Tibial nerve (tissue), 4 donors: ENCODE results near the gene RBMS3. TPM values are rescaled to one million over a fixed set of nuclear protein-coding genes. Genes with fewer than 3 reads are reported as not detected.

Experiments used
- DNase-seq, 2 donors: peaks; one replicate each; pipeline ENCODE4 v3.0.0-alpha.2; 2019; ENCODE audit warnings: low spot score in 2 of 2
- H3K27ac ChIP-seq, 4 donors: fragments of 200-600 bp; sonication (generic) in 3 of 4; one replicate each; pipeline ENCODE4 v1.5.1; 2017 to 2019; ENCODE audit warnings: mild to moderate bottlenecking in 1 of 4
- H3K27me3 ChIP-seq, 2 donors: fragments of 200-600 bp; sonication (generic) in 1 of 2; one replicate each; pipeline versions ENCODE4 v1.5.1 to v1.6.0; 2017 to 2019
- H3K36me3 ChIP-seq, 3 donors: fragments of 200-600 bp; sonication (generic); one replicate each; pipeline ENCODE4 v1.5.1; 2018 to 2019
- H3K4me1 ChIP-seq, 4 donors: fragments of 200-600 bp; sonication (generic) in 3 of 4; one replicate each; pipeline ENCODE4 v1.5.1; 2017 to 2019
- H3K4me3 ChIP-seq, 4 donors: fragments of 200-600 bp; sonication (generic) in 3 of 4; one replicate each; pipeline ENCODE4 v1.5.1; 2017 to 2019; ENCODE audit warnings: mild to moderate bottlenecking in 1 of 4, moderate library complexity in 1 of 4
- H3K9me3 ChIP-seq, 4 donors: fragments of 200-600 bp; sonication (generic) in 3 of 4; one replicate each; pipeline ENCODE4 v1.5.1; 2017 to 2019
- EP300 ChIP-seq, 2 donors: sonication (generic); formaldehyde crosslinking; IDR thresholded peaks; one replicate each; pipeline ENCODE4 v1.6.1; 2017; ENCODE audit warnings: antibody characterized with exemption in 2 of 2, mild to moderate bottlenecking in 1 of 2
- POLR2A ChIP-seq, 2 donors: fragments of 450-650 bp; IDR thresholded peaks; one replicate each; pipeline ENCODE4 v1.6.1; 2017; ENCODE audit warnings: antibody characterized with exemption in 2 of 2, mild to moderate bottlenecking in 2 of 2, moderate library complexity in 2 of 2
- WGBS, 2 donors: methylation state at CpG; one replicate each; pipeline ENCODE4 v1.1.5; 2018; 5-methylcytosine and 5-hydroxymethylcytosine counted together
- total RNA-seq, 4 donors: library from RNA; depleted of rRNA; stranded (reverse); fragments of >200 nt; gene quantifications; one replicate each; pipeline ENCODE4 v1.1.0, GENCODE V29; 2016
- TF ChIP-seq, protein P1 (sequence below), 5 experiments: fragments of 200-600 bp in 3 of 5; fragments of 450-650 bp in 2 of 5; sonication (generic) in 3 of 5; IDR thresholded peaks; one replicate each; pipeline ENCODE4 v1.5.1; 2016 to 2019; ENCODE audit warnings: antibody characterized with exemption in 5 of 5, mild to moderate bottlenecking in 3 of 5, moderate library complexity in 2 of 5

RBMS3 gene
- total RNA-seq, 4 donors from 2014 or later = 157 to 175 (median 161) TPM

- no peak for DNase-seq
- TF ChIP-seq POLR2A (IDR thresholded peaks at IDR 0.05) = no peak
- Histone ChIP-seq H3K27me3 (no peaks in the 10 kb centered on the region), H3K27ac (no peak overlapping the region), H3K4me3 (no peak overlapping the region), H3K4me1 (peaks cover 0 to 72% (median 22%) of the 10 kb centered on the region in 4 donors), H3K36me3 (peaks cover 0 to 11% (median 0%) of the 10 kb centered on the region in 3 donors), H3K9me3 (peaks cover 0 to 9% (median 0%) of the 10 kb centered on the region in 4 donors)
- WGBS, 2 donors = 26 to 31% methylated on average over 2 of the region's 2 CpGs
Measured at GRCh38 chr3:29639578-29640290, 358.9 kb downstream of the RBMS3 start.

- TF ChIP-seq POLR2A (IDR thresholded peaks at IDR 0.05) = no peak
- TF ChIP-seq, protein P1, sequence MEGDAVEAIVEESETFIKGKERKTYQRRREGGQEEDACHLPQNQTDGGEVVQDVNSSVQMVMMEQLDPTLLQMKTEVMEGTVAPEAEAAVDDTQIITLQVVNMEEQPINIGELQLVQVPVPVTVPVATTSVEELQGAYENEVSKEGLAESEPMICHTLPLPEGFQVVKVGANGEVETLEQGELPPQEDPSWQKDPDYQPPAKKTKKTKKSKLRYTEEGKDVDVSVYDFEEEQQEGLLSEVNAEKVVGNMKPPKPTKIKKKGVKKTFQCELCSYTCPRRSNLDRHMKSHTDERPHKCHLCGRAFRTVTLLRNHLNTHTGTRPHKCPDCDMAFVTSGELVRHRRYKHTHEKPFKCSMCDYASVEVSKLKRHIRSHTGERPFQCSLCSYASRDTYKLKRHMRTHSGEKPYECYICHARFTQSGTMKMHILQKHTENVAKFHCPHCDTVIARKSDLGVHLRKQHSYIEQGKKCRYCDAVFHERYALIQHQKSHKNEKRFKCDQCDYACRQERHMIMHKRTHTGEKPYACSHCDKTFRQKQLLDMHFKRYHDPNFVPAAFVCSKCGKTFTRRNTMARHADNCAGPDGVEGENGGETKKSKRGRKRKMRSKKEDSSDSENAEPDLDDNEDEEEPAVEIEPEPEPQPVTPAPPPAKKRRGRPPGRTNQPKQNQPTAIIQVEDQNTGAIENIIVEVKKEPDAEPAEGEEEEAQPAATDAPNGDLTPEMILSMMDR (IDR thresholded peaks at IDR 0.05) = no peak
- no peak for TF ChIP-seq EP300 (IDR thresholded peaks at IDR 0.05)
- DNase-seq = no peak
- Histone ChIP-seq H3K4me3 (no peak overlapping the region), H3K36me3 (no peaks in the 10 kb centered on the region), H3K27me3 (no peaks in the 10 kb centered on the region), H3K27ac (peak overlapping the region in 3 of 4 donors; percentile 11 to 40 (median 27)), H3K4me1 (peaks cover 0 to 90% (median 27%) of the 10 kb centered on the region in 4 donors), H3K9me3 (no peaks in the 10 kb centered on the region)
- 75 to 82% methylated on average over 5 of the region's 5 CpGs for WGBS, 2 donors
Measured at GRCh38 chr3:29642393-29643033, 361.6 kb downstream of the RBMS3 start.

GRCh38 chr3:29643034-29643425, 362.2 kb downstream of the RBMS3 start:
- no peak for DNase-seq
- Histone ChIP-seq H3K27me3 (no peaks in the 10 kb centered on the region), H3K36me3 (no peaks in the 10 kb centered on the region), H3K4me3 (no peak overlapping the region), H3K27ac (peak overlapping the region in 3 of 4 donors; percentile 11 to 40 (median 27)), H3K9me3 (no peaks in the 10 kb centered on the region), H3K4me1 (peaks cover 0 to 88% (median 26%) of the 10 kb centered on the region in 4 donors)
- TF ChIP-seq EP300 (IDR thresholded peaks at IDR 0.05) (no peak), POLR2A (IDR thresholded peaks at IDR 0.05) (no peak)
- TF ChIP-seq, protein P1 (IDR thresholded peaks at IDR 0.05) = no peak
- 75 to 83% methylated on average over 3 of the region's 3 CpGs for WGBS, 2 donors

- Histone ChIP-seq H3K36me3 (no peaks in the 10 kb centered on the region), H3K9me3 (no peaks in the 10 kb centered on the region), H3K27me3 (no peaks in the 10 kb centered on the region), H3K4me3 (no peak overlapping the region), H3K4me1 (peaks cover 0 to 80% (median 25%) of the 10 kb centered on the region in 4 donors), H3K27ac (peak overlapping the region in 3 of 4 donors; percentile 2 to 40 (median 11))
- 42% methylated on average over 6 of the region's 6 CpGs for WGBS, 2 donors
- TF ChIP-seq, protein P1 (IDR thresholded peaks at IDR 0.05) = no peak
- TF ChIP-seq EP300 (IDR thresholded peaks at IDR 0.05) (no peak), POLR2A (IDR thresholded peaks at IDR 0.05) (no peak)
- DNase-seq = no peak
Measured at GRCh38 chr3:29644261-29644660, 363.4 kb downstream of the RBMS3 start.

GRCh38 chr3:29644956-29645636, 364.2 kb downstream of the RBMS3 start:
- Histone ChIP-seq H3K4me3 (no peak overlapping the region), H3K27me3 (no peaks in the 10 kb centered on the region), H3K4me1 (peaks cover 0 to 80% (median 22%) of the 10 kb centered on the region in 4 donors), H3K9me3 (no peaks in the 10 kb centered on the region), H3K27ac (peak overlapping the region in 2 of 4 donors; percentile 12 to 64), H3K36me3 (no peaks in the 10 kb centered on the region)
- no peak for TF ChIP-seq POLR2A (IDR thresholded peaks at IDR 0.05)
- TF ChIP-seq, protein P1 (IDR thresholded peaks at IDR 0.05) = no peak
- TF ChIP-seq EP300 (IDR thresholded peaks at IDR 0.05) = no peak
- WGBS, 2 donors = 34 to 35% methylated on average over 3 of the region's 3 CpGs
- DNase-seq = no peak
